HepG2 (cell line): ENCODE data around the gene TADA2A. TPM values are rescaled to one million over a fixed set of nuclear protein-coding genes. Genes with fewer than 3 reads are reported as not detected.

Experiments
- ATAC-seq: fragments of 200-7000 bp; cut with Tn5 transposase; 3 replicates; pipeline ENCODE4 v1.9.1; 2020; ENCODE audit warnings: mild to moderate bottlenecking, moderate library complexity
- BruUV-seq: library from RNA; stranded (reverse); fragments of 400-500 nt; replicated peaks from 2 replicates; lab custom pipeline; 2021; lab: Mats Ljungman, UMichigan
- CTCF ChIA-PET: fragments of 300-600 bp; formaldehyde crosslinking; extraction: SDS; loops from one replicate; lab custom pipeline; 2021; ENCODE audit warnings: low total read pairs, inconsistent platforms, low intra/inter-chr PET ratio; lab: Yijun Ruan, JAX
- POLR2A ChIA-PET: fragments of 350-600 bp; sonication (Branson Sonifier 250); formaldehyde crosslinking; loops from one replicate; lab custom pipeline; 2020; ENCODE audit warnings: antibody characterized with exemption, inconsistent platforms; lab: Yijun Ruan, JAX
- DNase-seq: peaks from one replicate; pipeline ENCODE4 v3.0.0-alpha.2; 2015; ENCODE audit warnings: low spot score
- FAIRE-seq: peaks from 3 replicates; lab custom pipeline; 2011; peaks lifted over from hg19 to GRCh38; lab: Jason Lieb, UNC
- H2AFZ ChIP-seq: one replicate; pipeline ENCODE4 v1.6.1; 2011; ENCODE audit warnings: low read length, inconsistent platforms
- H3K27ac ChIP-seq: fragments of 300-600 bp; 3 replicates; pipeline ENCODE4 v1.8.0; 2011; ENCODE audit warnings: mixed run types, mild to moderate bottlenecking, mixed read lengths, low read length, inconsistent platforms; ENCODE audit not compliant: insufficient read depth; ENCODE audit errors: extremely low read length
- H3K27me3 ChIP-seq, 2 experiments: fragments of 200-600 bp in 1 of 2; 2 replicates in 1 of 2; 3 replicates in 1 of 2; pipeline versions ENCODE4 v1.6.0 to v1.8.0; 2011; ENCODE audit warnings: low read length in 2 of 2, mild to moderate bottlenecking in 2 of 2, moderate library complexity in 2 of 2, inconsistent platforms in 1 of 2; ENCODE audit not compliant: insufficient read depth in 2 of 2, control insufficient read depth in 1 of 2
- H3K36me3 ChIP-seq, 2 experiments: fragments of 200-600 bp in 1 of 2; replicated peaks in 1 of 2; 2 replicates in 1 of 2; 3 replicates in 1 of 2; pipeline versions ENCODE4 v1.5.1 to v1.8.0; 2011; ENCODE audit warnings: low read length in 2 of 2, inconsistent platforms in 1 of 2; ENCODE audit not compliant: insufficient read depth in 2 of 2, control insufficient read depth in 1 of 2
- H3K4me1 ChIP-seq: 2 replicates; pipeline ENCODE4 v1.5.1; 2012; ENCODE audit warnings: low read length, inconsistent platforms; ENCODE audit not compliant: insufficient read depth
- H3K4me2 ChIP-seq: 2 replicates; pipeline ENCODE4 v1.6.0; 2011; ENCODE audit warnings: low read depth, low read length, inconsistent platforms
- H3K4me3 ChIP-seq, 3 experiments: fragments of 200-600 bp in 1 of 3; sonication (generic), shearing (Covaris generic) in 1 of 3; replicated peaks in 1 of 3; 2 replicates each; pipeline ENCODE4 v1.5.1; 2011 to 2016; ENCODE audit warnings: low read length in 3 of 3, inconsistent platforms in 2 of 3, low read depth in 2 of 3, mild to moderate bottlenecking in 2 of 3, control low read depth in 1 of 3, mixed read lengths in 1 of 3; ENCODE audit not compliant: insufficient read depth in 1 of 3
- H3K79me2 ChIP-seq: one replicate; pipeline ENCODE4 v1.6.1; 2011; ENCODE audit warnings: low read length, inconsistent platforms; ENCODE audit not compliant: insufficient read depth
- H3K9ac ChIP-seq: 2 replicates; pipeline ENCODE4 v1.6.0; 2011; ENCODE audit warnings: mild to moderate bottlenecking, low read depth, low read length, inconsistent platforms; ENCODE audit not compliant: insufficient read depth
- H3K9me3 ChIP-seq: 2 replicates; pipeline ENCODE4 v1.5.1; 2012; ENCODE audit warnings: mild to moderate bottlenecking, low read length
- H4K20me1 ChIP-seq: 2 replicates; pipeline ENCODE4 v1.6.0; 2011; ENCODE audit warnings: inconsistent platforms, mild to moderate bottlenecking, low read length, moderate library complexity; ENCODE audit not compliant: insufficient read depth
- FOXK2 ChIP-seq: fragments of 450-650 bp; IDR thresholded peaks from 2 replicates; pipeline ENCODE4 v1.6.1; 2016
- HDAC1 ChIP-seq: sonication (generic); formaldehyde crosslinking; IDR thresholded peaks from 2 replicates; pipeline ENCODE4 v1.5.1; 2020; ENCODE audit warnings: mild to moderate bottlenecking, missing genetic modification reagents
- HNF1B ChIP-seq: sonication (generic); formaldehyde crosslinking; IDR thresholded peaks from 2 replicates; pipeline ENCODE4 v1.5.1; 2020; ENCODE audit warnings: mild to moderate bottlenecking, moderate library complexity, missing genetic modification reagents
- RELA ChIP-seq: sonication (generic); formaldehyde crosslinking; IDR thresholded peaks from 2 replicates; pipeline ENCODE4 v1.4.0; 2020; ENCODE audit warnings: missing genetic modification reagents
- TOPORS ChIP-seq: sonication (generic); formaldehyde crosslinking; IDR thresholded peaks from 2 replicates; pipeline ENCODE4 v1.8.0; 2023; ENCODE audit warnings: mild to moderate bottlenecking, missing genetic modification reagents
- ZBTB20 ChIP-seq: sonication (generic); formaldehyde crosslinking; IDR thresholded peaks from 2 replicates; pipeline ENCODE4 v1.8.1; 2023; ENCODE audit warnings: missing genetic modification reagents, low read depth, mild to moderate bottlenecking, borderline replicate concordance
- ZBTB38 ChIP-seq: sonication (generic); formaldehyde crosslinking; IDR thresholded peaks from 2 replicates; pipeline ENCODE4 v1.5.1; 2020; ENCODE audit warnings: mild to moderate bottlenecking, missing genetic modification reagents
- ZNF20 ChIP-seq: sonication (generic); formaldehyde crosslinking; IDR thresholded peaks from 2 replicates; pipeline ENCODE4 v1.4.0; 2020; ENCODE audit warnings: mild to moderate bottlenecking, moderate library complexity, missing genetic modification reagents
- ZNF552 ChIP-seq: sonication (generic); formaldehyde crosslinking; IDR thresholded peaks from 2 replicates; pipeline ENCODE4 v1.9.0; 2022; ENCODE audit warnings: missing genetic modification reagents, mild to moderate bottlenecking, borderline replicate concordance
- ZNF564 ChIP-seq: sonication (generic); formaldehyde crosslinking; IDR thresholded peaks from 2 replicates; pipeline ENCODE4 v1.8.1; 2023; ENCODE audit warnings: mild to moderate bottlenecking, missing genetic modification reagents
- ZNF607 ChIP-seq: sonication (generic); formaldehyde crosslinking; IDR thresholded peaks from 2 replicates; pipeline ENCODE4 v1.5.1; 2020; ENCODE audit warnings: missing genetic modification reagents, mild to moderate bottlenecking, borderline replicate concordance
- WGBS: methylation state at CpG from one replicate; pipeline ENCODE4 v1.1.6; 2017; ENCODE audit warnings: low lambda C conversion rate; 5-methylcytosine and 5-hydroxymethylcytosine counted together
- in situ Hi-C: cut with HindIII; loops from 2 replicates; pipeline ENCODE4 v1.10.0; 2017; ENCODE audit warnings: low pct_unique_long_range_greater_than_20kb; ENCODE audit not compliant: extremely low pct_ligation_motif_present
- intact Hi-C: fragments of 100-400 bp; cut with micrococcal nuclease; formaldehyde crosslinking; loops from one replicate; pipeline ENCODE4 v1.10.0; 2022; ENCODE audit not compliant: unreplicated experiment
- polyA plus RNA-seq, 8 experiments: library from polyadenylated mRNA; depleted of rRNA in 3 of 8; stranded (reverse) in 7 of 8; unstranded in 1 of 8; fragments of >200 nt; fragmentation: Illumina TruSeq in 4 of 8; extraction: Trizol in 4 of 8; gene quantifications; 2 replicates each; pipeline versions ENCODE4 v1.2.1 to v1.2.3, GENCODE V29; 2011 to 2016; ENCODE audit warnings: low read depth in 4 of 8, missing spikeins in 1 of 8, mixed read lengths in 1 of 8; ENCODE audit not compliant: insufficient read depth in 1 of 8
- total RNA-seq, 5 experiments: library from RNA; depleted of rRNA; stranded (reverse); fragments of >200 nt; fragmentation: Illumina TruSeq; extraction: Trizol; gene quantifications; 2 replicates each; pipeline ENCODE4 v1.2.3, GENCODE V29; 2016; ENCODE audit warnings: low read depth in 1 of 5
- TF ChIP-seq, protein P1 (sequence below): sonication (generic); formaldehyde crosslinking; conservative IDR thresholded peaks from 2 replicates; pipeline ENCODE4 v1.8.0; 2022; ENCODE audit warnings: mild to moderate bottlenecking, moderate library complexity, missing genetic modification reagents
- TF ChIP-seq, protein P2 (sequence below): sonication (generic); formaldehyde crosslinking; IDR thresholded peaks from 2 replicates; pipeline ENCODE4 v1.4.0; 2020; ENCODE audit warnings: missing genetic modification reagents, mild to moderate bottlenecking, borderline replicate concordance

Gene TADA2A
- total and polyA plus RNA-seq, 2 of the 13 experiments (the other 11 are each of a cell fraction or from before 2014, with no cell fraction given): 8.0 to 14.0 TPM

- TF ChIP-seq, protein P1, sequence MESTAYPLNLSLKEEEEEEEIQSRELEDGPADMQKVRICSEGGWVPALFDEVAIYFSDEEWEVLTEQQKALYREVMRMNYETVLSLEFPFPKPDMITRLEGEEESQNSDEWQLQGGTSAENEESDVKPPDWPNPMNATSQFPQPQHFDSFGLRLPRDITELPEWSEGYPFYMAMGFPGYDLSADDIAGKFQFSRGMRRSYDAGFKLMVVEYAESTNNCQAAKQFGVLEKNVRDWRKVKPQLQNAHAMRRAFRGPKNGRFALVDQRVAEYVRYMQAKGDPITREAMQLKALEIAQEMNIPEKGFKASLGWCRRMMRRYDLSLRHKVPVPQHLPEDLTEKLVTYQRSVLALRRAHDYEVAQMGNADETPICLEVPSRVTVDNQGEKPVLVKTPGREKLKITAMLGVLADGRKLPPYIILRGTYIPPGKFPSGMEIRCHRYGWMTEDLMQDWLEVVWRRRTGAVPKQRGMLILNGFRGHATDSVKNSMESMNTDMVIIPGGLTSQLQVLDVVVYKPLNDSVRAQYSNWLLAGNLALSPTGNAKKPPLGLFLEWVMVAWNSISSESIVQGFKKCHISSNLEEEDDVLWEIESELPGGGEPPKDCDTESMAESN (CRISPR knock-in tag): peak; percentile 68
Measured at GRCh38 chr17:37358830-37359681, 47.6 kb upstream of the TADA2A start (continued).

DNA sequence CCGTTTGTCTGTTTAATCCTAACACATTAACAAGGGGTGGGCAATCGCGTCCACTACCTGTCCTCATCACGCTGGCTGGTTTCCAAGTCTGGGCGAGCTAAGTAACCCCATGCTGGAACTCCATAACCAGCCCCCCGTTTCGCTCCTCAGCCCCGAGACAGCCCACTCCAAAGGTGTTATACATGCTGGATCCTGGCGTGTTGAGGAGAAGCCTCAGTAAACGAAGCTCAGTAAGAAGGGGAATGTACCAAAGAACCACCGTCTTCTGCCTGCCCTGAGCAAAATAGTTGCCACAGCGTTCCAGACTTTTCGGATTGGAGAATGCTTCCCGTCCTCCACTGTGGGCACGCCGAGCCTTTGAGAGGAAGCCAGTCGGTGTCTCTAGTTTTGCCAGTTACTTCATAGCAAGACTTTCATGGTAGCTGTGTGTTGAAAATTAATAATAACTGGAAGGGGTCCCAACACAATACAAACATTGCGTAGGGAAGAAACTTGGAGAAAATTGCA is 47.0 kb upstream of the TADA2A start:
- H3K9me3 ChIP-seq: no peaks in the 10 kb centered on the region
- H2AFZ ChIP-seq: no peak overlapping the region
- BruUV-seq: TSS peak; percentile 86
- peaks cover 37% of the 10 kb centered on the region for H3K79me2 ChIP-seq
- peak overlapping the region; percentile 69 for H3K4me2 ChIP-seq
- H3K27ac ChIP-seq: peak overlapping the region; percentile 78
- peaks cover 42% of the 10 kb centered on the region for H3K4me1 ChIP-seq
- no peaks in the 10 kb centered on the region; a peak in 1 of 5 replicates for H3K36me3 ChIP-seq
- ATAC-seq: no peak
- in situ Hi-C loops: no loop called here
- WGBS: 75% methylated on average over 17 of the region's 18 CpGs
- intact Hi-C loops: no loop called here
- ChIA-PET POLR2A (interaction anchor here (0.7 to 1.7 kb wide), 3 partner anchors 10 to 36 kb away, joined by 3 to 5 read pairs (median 4); no protein-coding TSS in a partner anchor), CTCF (interaction anchor here (2.3 kb wide), 1 partner anchor 13 kb away, joined by 9 read pairs; no protein-coding TSS in a partner anchor)
- no peak for FAIRE-seq
- H3K9ac ChIP-seq: peak overlapping the region; percentile 72
- 0 out of 2 replicates have a peak, but pooled peaks cover 9% of the 10 kb centered on the region for H4K20me1 ChIP-seq
- no peaks in the 10 kb centered on the region; a peak in 1 of 5 replicates for H3K27me3 ChIP-seq
- DNase-seq: no peak
- H3K4me3 ChIP-seq: peak overlapping the region in 2 of 3 experiments; percentile 52 to 66; a peak in 4 of 6 replicates
- TF ChIP-seq FOXK2 (no peak), HNF1B (CRISPR knock-in tag) (peak; percentile 25; the same call in 1 of the 2 replicates), ZNF607 (CRISPR knock-in tag) (peak; percentile 21; the same call in 1 of the 2 replicates), TOPORS (CRISPR knock-in tag) (0 out of 2 replicates have a peak, but pooled peaks have one; percentile 10), HDAC1 (CRISPR knock-in tag) (0 out of 2 replicates have a peak, but pooled peaks have one; percentile 14), ZNF552 (CRISPR knock-in tag) (0 out of 2 replicates have a peak, but pooled peaks have one; percentile 40), ZBTB20 (CRISPR knock-in tag) (no peak), ZBTB38 (CRISPR knock-in tag) (peak; percentile 70; the same call in 1 of the 2 replicates), ZNF20 (CRISPR knock-in tag) (no peak), ZNF564 (CRISPR knock-in tag) (0 out of 2 replicates have a peak, but pooled peaks have one; percentile 56), RELA (CRISPR knock-in tag) (0 out of 2 replicates have a peak, but pooled peaks have one; percentile 16)
- TF ChIP-seq, protein P2, sequence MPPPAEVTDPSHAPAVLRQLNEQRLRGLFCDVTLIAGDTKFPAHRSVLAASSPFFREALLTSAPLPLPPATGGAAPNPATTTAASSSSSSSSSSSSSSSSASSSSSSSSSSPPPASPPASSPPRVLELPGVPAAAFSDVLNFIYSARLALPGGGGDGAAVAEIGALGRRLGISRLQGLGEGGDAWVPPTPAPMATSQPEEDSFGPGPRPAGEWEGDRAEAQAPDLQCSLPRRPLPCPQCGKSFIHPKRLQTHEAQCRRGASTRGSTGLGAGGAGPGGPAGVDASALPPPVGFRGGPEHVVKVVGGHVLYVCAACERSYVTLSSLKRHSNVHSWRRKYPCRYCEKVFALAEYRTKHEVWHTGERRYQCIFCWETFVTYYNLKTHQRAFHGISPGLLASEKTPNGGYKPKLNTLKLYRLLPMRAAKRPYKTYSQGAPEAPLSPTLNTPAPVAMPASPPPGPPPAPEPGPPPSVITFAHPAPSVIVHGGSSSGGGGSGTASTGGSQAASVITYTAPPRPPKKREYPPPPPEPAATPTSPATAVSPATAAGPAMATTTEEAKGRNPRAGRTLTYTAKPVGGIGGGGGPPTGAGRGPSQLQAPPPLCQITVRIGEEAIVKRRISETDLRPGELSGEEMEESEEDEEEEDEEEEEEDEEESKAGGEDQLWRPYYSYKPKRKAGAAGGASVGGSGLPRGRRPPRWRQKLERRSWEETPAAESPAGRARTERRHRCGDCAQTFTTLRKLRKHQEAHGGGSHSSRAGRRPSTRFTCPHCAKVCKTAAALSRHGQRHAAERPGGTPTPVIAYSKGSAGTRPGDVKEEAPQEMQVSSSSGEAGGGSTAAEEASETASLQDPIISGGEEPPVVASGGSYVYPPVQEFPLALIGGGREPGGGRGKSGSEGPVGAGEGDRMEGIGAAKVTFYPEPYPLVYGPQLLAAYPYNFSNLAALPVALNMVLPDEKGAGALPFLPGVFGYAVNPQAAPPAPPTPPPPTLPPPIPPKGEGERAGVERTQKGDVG: peak; percentile 48; the same call in 1 of the 2 replicates
